Measurements from ENCODE around the gene SLC35E2B. TPM values are rescaled to one million over a fixed set of nuclear protein-coding genes. Genes with fewer than 3 reads are reported as not detected.
A peak's percentile ranks its signal among the peaks of the same experiment; 100 is the strongest.

The SLC35E2B gene
- polyA plus RNA-seq, 1 donor from 2014 or later, result 93.2 TPM

DNA sequence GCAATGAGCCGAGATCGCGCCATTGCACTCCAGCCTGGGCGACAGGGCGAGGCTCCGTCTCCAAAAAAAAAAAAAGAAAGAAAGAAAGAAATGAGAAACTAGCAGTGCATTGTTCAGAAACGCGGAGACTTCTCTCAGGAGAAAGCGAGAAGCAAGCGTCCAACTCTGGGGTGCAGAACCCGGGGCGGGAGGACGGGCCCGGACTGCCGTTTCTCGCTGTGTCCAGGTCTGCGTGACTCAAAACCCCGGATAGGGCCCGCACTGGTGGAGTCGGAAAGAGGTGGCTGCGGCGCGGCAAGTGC, 77.7 kb downstream of the SLC35E2B start:
- Histone ChIP-seq H3K9me3 (ENCODE audit: low read length) (no peaks in the 10 kb centered on the region), H3K4me2 (ENCODE audit: low read length) (peak overlapping the region; percentile 64), H3K27ac (ENCODE audit: low read length) (peak overlapping the region; percentile 99), H3K4me3 (ENCODE audit: low read length) (peak overlapping the region; percentile 100), H3K27me3 (ENCODE audit: insufficient read depth, low read depth, low read length) (no peaks in the 10 kb centered on the region), H4K20me1 (ENCODE audit: insufficient read depth) (no peaks in the 10 kb centered on the region), H3K9me2 (ENCODE audit: insufficient read depth, low read length) (no peaks in the 10 kb centered on the region), H3K36me3 (ENCODE audit: insufficient read depth, low read length) (no peaks in the 10 kb centered on the region), H2AFZ (ENCODE audit: low read depth, low read length) (no peak overlapping the region), H3K9ac (ENCODE audit: low read length) (peak overlapping the region; percentile 99), H3K79me2 (replicated peaks; ENCODE audit: insufficient read depth, low read length) (peaks cover 13% of the 10 kb centered on the region), H3F3A (ENCODE audit: insufficient read depth, low read length, poor library complexity, severe bottlenecking) (no peaks in the 10 kb centered on the region)
- TF ChIP-seq POLR2AphosphoS5 (IDR thresholded peaks at IDR 0.05), result peak; percentile 58
- TF ChIP-seq, protein P1, sequence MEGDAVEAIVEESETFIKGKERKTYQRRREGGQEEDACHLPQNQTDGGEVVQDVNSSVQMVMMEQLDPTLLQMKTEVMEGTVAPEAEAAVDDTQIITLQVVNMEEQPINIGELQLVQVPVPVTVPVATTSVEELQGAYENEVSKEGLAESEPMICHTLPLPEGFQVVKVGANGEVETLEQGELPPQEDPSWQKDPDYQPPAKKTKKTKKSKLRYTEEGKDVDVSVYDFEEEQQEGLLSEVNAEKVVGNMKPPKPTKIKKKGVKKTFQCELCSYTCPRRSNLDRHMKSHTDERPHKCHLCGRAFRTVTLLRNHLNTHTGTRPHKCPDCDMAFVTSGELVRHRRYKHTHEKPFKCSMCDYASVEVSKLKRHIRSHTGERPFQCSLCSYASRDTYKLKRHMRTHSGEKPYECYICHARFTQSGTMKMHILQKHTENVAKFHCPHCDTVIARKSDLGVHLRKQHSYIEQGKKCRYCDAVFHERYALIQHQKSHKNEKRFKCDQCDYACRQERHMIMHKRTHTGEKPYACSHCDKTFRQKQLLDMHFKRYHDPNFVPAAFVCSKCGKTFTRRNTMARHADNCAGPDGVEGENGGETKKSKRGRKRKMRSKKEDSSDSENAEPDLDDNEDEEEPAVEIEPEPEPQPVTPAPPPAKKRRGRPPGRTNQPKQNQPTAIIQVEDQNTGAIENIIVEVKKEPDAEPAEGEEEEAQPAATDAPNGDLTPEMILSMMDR (IDR thresholded peaks at IDR 0.05; ENCODE audit: poor library complexity, severe bottlenecking), result no peak
- no peak for TF ChIP-seq EZH2 (IDR thresholded peaks at IDR 0.05; ENCODE audit: borderline replicate concordance, insufficient read depth, low read length, poor library complexity, severe bottlenecking)
- TF ChIP-seq, protein P2, sequence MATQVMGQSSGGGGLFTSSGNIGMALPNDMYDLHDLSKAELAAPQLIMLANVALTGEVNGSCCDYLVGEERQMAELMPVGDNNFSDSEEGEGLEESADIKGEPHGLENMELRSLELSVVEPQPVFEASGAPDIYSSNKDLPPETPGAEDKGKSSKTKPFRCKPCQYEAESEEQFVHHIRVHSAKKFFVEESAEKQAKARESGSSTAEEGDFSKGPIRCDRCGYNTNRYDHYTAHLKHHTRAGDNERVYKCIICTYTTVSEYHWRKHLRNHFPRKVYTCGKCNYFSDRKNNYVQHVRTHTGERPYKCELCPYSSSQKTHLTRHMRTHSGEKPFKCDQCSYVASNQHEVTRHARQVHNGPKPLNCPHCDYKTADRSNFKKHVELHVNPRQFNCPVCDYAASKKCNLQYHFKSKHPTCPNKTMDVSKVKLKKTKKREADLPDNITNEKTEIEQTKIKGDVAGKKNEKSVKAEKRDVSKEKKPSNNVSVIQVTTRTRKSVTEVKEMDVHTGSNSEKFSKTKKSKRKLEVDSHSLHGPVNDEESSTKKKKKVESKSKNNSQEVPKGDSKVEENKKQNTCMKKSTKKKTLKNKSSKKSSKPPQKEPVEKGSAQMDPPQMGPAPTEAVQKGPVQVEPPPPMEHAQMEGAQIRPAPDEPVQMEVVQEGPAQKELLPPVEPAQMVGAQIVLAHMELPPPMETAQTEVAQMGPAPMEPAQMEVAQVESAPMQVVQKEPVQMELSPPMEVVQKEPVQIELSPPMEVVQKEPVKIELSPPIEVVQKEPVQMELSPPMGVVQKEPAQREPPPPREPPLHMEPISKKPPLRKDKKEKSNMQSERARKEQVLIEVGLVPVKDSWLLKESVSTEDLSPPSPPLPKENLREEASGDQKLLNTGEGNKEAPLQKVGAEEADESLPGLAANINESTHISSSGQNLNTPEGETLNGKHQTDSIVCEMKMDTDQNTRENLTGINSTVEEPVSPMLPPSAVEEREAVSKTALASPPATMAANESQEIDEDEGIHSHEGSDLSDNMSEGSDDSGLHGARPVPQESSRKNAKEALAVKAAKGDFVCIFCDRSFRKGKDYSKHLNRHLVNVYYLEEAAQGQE (IDR thresholded peaks at IDR 0.05; ENCODE audit: borderline replicate concordance), result peak; percentile 39
- peak; percentile 40 for TF ChIP-seq RAD21 (conservative IDR thresholded peaks at IDR 0.05)
- no peak for TF ChIP-seq TAF1 (IDR thresholded peaks at IDR 0.05; ENCODE audit: low read depth)
- no peak for TF ChIP-seq EP300 (conservative IDR thresholded peaks at IDR 0.05; ENCODE audit: poor library complexity, severe bottlenecking)
- peak; percentile 20 for TF ChIP-seq SMC3 (conservative IDR thresholded peaks at IDR 0.05; ENCODE audit: poor library complexity)
- TF ChIP-seq MXI1 (conservative IDR thresholded peaks at IDR 0.05; ENCODE audit: poor library complexity, severe bottlenecking), result peak; percentile 92

DNA sequence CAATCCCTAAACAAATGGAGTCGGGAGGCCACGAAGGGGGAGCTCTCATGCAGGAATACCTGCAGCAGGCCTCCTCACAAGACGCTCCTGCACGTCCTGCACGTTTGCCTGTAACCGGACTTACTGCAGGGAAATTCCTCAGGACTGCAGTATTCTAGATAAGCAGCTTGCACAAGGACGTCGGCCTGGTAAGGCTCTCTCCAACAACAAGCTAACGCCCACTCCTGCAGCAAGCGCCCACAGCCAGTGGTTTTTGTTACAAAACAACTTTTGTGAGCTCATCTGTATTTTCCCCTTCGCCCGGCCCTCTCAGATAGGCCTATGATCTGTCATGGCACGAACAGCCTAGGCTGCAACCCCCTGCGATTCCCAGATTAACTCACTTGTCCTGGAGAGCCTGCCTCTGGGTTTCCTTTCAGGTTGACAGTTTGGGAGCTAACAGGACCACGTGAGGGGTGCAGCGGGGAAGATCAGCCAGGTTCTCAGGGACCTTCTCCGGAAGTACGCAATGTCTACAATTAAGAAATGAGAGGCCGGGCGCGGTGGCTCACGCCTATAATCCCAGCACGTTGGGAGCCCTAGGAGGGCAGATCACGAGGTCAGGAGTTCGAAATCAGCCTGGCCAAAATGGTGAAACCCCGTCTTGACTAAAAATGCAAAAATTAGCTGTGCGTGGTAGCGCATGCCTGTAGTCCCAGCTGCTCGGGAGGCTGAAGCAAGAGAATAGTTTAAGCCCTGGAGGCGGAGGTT, 78.2 kb downstream of the SLC35E2B start:
- peaks cover 13% of the 10 kb centered on the region for H3K79me2 ChIP-seq (replicated peaks; ENCODE audit: insufficient read depth, low read length)
- no peaks in the 10 kb centered on the region for H4K20me1 ChIP-seq (ENCODE audit: insufficient read depth)
- no peaks in the 10 kb centered on the region for H3K9me3 ChIP-seq (ENCODE audit: low read length)
- H3K4me2 ChIP-seq (ENCODE audit: low read length), result peak overlapping the region; percentile 64
- no peaks in the 10 kb centered on the region for H3K36me3 ChIP-seq (ENCODE audit: insufficient read depth, low read length)
- H3K27me3 ChIP-seq (ENCODE audit: insufficient read depth, low read depth, low read length), result no peaks in the 10 kb centered on the region
- H3K9me2 ChIP-seq (ENCODE audit: insufficient read depth, low read length), result no peaks in the 10 kb centered on the region
- peak overlapping the region; percentile 99 for H3K27ac ChIP-seq (ENCODE audit: low read length)
- H3F3A ChIP-seq (ENCODE audit: insufficient read depth, low read length, poor library complexity, severe bottlenecking), result no peaks in the 10 kb centered on the region
- peak overlapping the region; percentile 100 for H3K4me3 ChIP-seq (ENCODE audit: low read length)
- peak overlapping the region; percentile 99 for H3K9ac ChIP-seq (ENCODE audit: low read length)
- H2AFZ ChIP-seq (ENCODE audit: low read depth, low read length), result no peak overlapping the region
- TF ChIP-seq SMC3 (conservative IDR thresholded peaks at IDR 0.05; ENCODE audit: poor library complexity), result no peak
